Measurements from ENCODE around the gene HGFAC.
"Not testable (repeated sequence)": the region's sequence is repeated elsewhere in the genome, so short reads cannot be mapped to it uniquely, and the experiment has no call there.

The HGFAC gene

DNA sequence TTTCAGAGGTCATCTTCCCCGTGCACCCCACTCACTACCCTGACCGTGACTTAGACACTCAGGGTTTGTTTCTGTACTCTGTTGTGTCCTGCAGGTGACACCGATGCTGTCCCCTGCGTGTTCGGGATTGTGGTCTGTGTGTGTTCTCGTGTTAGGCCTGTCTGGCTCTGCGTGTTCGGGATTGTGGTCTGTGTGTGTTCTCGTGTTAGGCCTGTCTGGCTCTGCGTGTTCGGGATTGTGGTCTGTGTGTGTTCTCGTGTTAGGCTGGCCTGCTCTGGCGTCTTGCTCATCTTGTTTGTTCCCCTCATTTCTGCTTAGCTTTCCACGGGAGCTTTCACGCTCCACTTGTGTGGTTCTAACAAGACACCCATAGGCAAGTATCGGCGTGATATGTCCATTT is 30.6 kb upstream of the HGFAC start:
- not testable (repeated sequence) for DNase-seq (ENCODE audit: low read depth in 2 of 2)

DNA sequence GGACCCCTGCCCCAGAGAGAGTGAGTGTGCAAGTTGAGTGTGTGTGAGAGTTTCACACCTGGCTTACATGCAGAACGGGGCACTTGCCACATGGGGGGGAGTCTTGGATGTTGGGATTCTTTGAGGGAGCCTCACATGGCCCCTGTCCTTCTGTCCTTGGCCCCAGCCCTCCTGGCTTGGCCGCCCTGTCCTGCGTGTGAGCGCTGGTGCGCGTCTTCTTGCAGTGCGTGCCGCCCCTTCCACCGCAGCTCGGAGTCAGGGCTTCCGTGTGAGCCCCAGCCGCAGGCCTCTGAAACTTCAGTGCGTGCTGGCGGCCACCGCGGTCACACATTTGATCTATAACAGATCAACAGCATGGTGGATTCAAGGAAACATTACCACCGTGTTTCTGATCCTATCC is 30.1 kb upstream of the HGFAC start:
- no peak for DNase-seq (ENCODE audit: low read depth in 2 of 2)

- DNase-seq (ENCODE audit: low read depth in 2 of 2), result no peak
Observed at GRCh38 chr4:3412257-3413020, 29.3 kb upstream of the HGFAC start.

DNA sequence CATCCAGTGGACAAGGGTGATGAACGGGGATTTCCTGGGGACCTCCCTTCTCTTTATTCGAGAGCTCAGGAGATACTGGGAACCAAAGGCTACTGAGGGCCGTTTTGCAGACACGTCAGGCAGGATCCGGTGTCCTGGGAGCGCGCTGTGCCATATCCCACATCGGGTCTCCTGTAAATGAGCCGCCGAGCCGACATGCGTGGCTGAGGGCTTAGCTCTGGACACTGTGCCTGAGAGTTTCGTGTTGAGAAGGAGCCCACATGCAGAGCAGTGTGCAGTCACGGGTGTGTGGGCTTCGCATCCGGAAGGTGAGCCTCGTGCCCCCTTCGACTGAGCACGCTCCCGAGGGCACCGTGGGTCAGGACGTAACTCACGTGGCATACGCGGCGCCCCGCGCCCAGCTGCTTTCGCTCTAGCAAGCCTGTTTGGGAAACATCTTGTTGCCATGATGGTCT is 28.5 kb upstream of the HGFAC start:
- DNase-seq (ENCODE audit: low read depth in 2 of 2), result no peak

GRCh38 chr4:3413675-3414420 is 27.9 kb upstream of the HGFAC start:
- DNase-seq (ENCODE audit: low read depth in 2 of 2), result no peak

DNA sequence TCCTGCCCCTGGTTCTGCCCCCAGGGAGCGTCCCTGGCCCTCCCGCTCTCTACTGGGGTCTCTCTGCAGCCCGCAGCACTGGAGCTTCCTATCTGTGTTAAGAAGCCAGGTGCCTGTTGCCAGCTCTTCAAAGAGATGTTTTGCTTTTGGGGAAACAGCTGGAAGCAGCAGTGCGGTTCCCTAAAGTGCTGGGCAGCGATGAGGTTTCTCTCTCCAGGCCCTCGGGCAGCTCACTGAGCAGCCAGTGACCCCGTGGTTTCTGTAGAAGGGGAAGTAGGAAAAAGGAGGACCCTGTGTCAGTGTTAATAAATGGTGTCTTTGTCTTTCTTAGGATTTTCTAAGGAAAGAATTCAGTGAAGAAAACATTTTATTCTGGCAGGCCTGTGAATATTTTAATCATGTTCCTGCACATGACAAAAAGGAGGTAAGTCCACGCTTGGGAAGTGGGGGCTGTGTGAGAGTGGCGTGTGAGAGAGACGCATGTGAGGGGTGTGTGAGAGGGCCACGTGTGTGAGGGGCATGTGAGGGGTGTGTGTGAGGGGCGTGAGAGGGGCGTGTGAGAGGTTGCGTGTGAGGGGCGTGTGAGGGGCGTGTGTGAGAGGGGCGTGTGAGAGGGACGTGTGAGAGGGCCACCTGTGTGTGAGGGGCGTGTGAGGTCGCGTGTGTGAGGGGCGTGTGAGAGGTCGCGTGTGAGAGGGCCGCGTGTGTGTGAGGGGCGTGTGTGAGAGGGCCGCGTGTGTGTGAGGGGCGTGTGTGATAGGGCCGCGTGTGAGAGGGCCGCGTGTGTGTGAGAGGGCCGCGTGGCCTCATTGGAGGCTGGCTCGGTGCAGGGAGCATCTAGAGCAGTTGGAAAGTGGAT is 27.1 kb upstream of the HGFAC start:
- DNase-seq (ENCODE audit: low read depth in 2 of 2), result no peak

DNA sequence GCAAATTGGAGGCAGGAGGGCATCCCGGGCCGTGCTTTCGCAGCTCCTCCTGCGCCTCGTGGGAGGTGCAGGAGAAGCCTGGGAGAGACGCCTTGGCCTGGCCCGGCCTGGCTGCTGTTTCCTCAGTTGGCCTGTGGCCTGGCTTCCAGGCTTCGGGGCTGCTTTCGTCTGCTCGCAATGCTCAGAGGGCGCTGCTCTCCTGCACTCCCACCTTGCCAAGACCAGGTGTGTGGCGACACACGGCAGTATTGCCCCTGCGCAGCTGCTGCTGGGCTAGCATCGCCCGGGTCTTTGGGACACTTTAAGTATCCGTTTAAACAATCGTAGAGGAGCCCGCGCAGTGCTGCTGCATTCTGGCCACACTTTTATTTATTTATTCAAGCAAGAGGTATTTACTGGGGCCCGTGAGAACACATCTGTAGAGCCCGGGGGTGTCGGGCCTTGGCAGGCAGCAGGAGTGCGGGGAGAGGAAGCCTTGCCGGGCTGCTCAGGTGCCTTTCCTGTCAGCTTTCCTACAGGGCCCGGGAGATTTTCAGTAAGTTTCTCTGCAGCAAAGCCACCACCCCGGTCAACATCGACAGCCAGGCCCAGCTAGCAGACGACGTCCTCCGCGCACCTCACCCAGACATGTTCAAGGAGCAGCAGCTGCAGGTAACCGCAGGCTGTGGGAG is 26.2 kb upstream of the HGFAC start:
- DNase-seq (ENCODE audit: low read depth in 2 of 2), result no peak

DNA sequence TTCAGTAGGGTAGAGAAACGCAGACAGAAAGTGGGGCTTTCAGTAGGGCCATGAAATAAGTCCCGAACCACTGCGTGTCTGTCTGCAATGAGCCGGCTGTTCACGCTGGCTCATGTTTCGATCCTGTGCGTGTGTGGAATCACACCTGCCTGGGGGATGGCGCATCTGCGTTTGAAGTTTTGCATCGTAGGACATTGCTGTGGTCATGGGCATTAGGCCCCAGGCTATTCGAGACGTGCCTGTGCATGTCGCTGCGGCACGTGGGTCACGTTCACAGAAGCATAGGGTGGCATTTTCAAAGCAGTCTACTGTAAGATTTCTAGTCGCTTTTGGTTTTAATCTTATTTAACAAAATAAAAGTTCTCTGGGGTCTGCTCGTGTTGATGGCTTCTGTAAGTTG is 25.5 kb upstream of the HGFAC start:
- DNase-seq (ENCODE audit: low read depth in 2 of 2), result no peak

DNA sequence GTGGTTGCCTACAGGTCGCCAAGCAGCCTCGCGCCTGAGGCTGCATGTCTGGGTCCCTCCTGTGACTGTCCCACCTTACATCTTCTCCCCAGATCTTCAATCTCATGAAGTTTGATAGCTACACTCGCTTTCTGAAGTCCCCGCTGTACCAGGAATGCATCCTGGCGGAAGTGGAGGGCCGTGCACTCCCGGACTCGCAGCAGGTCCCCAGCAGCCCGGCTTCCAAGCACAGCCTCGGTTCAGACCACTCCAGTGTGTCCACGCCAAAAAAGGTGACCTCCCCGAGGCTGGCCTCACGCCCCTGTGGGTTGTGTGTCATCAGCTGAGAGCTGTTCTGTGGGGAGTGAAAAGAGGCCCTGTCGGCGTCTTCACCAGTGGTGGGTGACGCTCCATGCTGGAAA is 24.9 kb upstream of the HGFAC start:
- DNase-seq (ENCODE audit: low read depth in 2 of 2), result no peak

- DNase-seq (ENCODE audit: low read depth in 2 of 2), result no peak
Observed at GRCh38 chr4:3417448-3417847, 24.3 kb upstream of the HGFAC start.

- no peak for DNase-seq (ENCODE audit: low read depth in 2 of 2)
Observed at GRCh38 chr4:3418029-3418762, 23.6 kb upstream of the HGFAC start.

DNA sequence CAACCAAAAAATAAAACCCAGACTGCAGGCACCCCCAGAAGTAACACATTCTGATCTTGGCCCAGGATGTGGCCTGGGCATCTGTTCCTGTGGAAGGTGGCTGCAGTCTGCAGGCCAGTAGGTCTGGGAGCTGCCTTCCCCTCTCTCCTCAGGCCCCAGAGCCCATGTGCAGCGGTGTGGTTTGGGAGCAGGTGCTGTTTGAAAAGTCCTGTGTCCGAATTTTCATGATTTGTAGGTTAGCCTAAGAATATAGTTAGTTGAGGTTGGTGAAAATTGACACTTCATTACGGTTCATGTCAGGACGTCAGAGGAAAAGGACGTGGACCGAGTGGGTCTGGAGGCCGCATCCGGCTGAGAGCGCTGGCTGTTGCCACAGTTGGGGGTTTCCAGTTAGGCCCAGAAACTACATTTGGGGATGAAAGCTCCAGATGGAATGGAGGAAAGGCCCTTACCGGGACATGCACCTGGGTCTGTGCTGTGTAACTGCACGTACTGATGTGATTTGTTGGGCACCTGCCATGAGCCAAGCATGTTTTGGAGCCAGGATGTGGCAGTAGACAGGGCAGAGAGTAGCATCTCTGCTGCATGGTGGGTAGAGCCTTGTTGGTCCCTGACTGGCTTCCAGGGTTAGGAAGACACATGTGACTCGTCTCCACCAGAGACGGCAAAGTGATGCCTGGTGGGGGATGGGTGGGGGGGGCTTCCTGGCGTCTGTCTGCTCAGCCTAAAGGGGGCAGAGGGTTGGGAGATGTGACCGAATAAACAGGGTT is 21.7 kb upstream of the HGFAC start:
- no peak for DNase-seq (ENCODE audit: low read depth in 2 of 2)

DNA sequence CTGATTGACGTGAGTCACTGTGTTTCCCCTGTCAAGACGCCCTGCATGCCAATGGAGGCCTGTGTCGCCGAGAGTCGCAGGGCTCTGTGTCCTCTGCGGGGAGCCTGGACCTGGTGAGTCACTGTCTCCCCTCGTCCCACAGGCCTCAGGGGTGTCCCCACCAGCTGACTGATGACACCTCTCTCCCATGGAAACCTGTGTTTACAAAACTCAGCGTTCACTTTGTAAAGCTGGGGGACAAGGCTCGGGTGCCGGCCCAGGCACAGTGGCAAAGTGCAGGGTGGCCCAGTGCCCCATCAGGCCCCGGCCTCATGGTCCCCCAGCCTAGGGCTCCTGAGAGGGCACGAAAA is 21.2 kb upstream of the HGFAC start:
- DNase-seq (ENCODE audit: low read depth in 2 of 2), result no peak

DNA sequence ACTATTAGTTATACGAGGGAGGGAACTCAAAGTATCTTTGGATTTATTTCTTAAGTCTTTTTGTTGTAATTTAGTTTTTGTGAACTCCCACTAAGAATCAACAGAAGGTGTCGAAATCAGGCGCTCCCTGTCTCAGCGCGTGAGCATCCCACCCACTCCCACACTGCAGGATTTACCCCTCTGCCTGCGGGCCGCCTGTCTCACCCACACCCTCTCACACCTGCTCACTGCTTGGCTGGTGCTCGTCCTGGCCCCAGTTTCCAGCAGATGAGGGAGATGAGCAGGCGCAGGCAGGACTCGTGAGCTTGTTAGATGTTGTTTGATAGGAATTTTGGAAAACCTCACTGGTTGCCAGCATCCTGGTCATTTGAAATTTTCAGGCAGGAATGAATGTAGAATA is 20.8 kb upstream of the HGFAC start:
- no peak for DNase-seq (ENCODE audit: low read depth in 2 of 2)

DNA sequence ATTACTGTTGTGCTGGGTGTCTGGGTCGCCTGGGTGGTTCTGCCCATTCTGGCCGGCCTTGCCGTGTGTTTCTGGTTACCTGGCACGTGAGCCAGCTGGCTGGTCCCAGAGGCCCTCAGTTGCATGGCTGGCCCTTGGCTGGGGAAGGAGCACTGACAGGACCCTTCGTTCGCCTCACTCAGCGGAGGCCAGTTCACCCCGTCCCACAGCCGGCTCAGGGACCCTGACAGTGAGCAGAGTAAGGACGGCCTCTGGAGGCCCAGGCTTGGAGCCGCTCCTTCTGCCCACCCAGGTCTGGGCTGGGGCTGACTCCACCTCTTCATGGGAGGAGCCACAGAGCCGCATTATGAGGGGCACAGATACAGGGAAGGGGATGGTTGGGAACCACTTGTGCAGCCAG is 20.3 kb upstream of the HGFAC start:
- no peak for DNase-seq (ENCODE audit: low read depth in 2 of 2)

- DNase-seq (ENCODE audit: low read depth in 2 of 2), result no peak
Observed at GRCh38 chr4:3422241-3422801, 19.4 kb upstream of the HGFAC start.

DNA sequence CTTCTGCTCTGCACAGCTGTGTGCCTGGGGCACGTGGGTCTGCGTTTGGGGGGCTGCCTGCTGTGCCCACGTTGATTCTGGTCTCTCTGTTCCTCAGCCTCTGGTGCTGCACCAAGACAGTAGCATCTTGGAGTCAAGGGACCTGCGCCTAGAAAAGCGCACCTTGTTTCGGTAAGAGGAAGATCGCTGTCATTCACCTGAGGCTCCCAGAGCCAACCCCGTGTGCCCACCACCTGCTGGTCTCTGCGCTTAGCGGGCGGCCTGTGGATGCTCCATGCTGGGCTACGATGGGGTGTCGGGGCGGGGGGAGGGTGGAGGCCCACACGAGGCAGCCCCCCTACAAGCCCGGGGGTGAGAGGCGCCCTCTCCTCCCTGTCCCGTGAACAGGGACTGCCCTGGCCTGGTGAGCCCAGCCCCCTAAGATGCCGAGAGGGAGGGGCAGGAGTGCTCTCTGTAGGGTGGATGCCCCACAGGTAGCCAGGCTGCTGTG is 18.9 kb upstream of the HGFAC start:
- no peak for DNase-seq (ENCODE audit: low read depth in 2 of 2)

DNA sequence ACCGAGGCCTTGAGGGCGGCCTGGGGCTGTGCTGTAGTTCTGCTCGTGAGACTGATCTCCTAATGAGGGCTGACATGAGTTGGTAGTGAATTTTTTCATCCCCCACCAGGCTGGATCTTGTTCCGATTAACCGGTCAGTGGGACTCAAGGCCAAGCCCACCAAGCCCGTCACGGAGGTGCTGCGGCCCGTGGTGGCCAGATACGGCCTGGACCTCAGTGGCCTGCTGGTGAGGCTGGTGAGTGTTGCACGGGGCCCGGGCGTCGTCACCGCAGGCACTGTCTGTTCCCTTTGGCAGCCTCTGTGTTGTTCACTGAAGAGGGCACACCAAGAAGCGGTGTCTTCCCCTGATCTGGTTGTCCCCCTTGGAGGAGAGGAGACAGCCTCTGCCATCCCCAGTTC is 18.4 kb upstream of the HGFAC start:
- no peak for DNase-seq (ENCODE audit: low read depth in 2 of 2)

GRCh38 chr4:3423952-3424351 is 17.8 kb upstream of the HGFAC start:
- no peak for DNase-seq (ENCODE audit: low read depth in 2 of 2)

DNA sequence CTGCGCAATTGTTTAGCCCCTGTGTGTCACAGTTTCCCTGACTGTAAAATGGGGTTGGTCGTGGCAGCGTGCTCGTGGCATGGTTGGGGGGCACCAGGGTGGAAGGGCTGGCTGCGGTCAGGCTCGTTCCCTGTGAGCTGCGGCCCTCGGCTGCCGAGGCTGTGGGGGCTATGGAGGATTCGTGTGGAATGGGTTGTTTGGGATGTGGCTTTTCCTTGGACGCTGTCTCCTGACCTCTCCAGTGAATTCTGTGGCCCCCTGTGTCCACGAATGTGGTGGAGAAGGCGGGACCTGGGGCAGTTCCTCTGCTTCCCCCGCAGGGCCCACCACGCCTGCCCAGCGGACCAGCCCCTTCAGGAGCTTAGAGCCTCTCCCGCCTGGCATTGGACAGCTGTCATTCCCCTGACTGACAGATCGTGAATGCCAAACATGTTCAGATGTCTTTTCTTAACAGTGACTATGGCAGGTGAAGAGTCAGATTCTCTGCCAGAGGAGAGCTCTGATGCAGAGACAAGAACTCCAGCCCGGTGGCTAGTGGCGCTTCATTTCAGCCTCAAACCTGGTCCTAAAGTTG is 17.2 kb upstream of the HGFAC start:
- DNase-seq (ENCODE audit: low read depth in 2 of 2), result no peak

Measured in stimulated activated CD4-positive, alpha-beta T cell treated with anti-CD3 and anti-CD28 coated beads, Interleukin-15, amount 100 ng/mL, for 48 hours (primary cell).